HEK293T (cell line): Measurements from ENCODE around the gene PDE3A.

Experiments used
- BHLHE40 ChIP-seq: fragments of 450-650 bp; IDR thresholded peaks from 2 replicates; pipeline ENCODE4 v1.6.1; 2016; ENCODE audit warnings: mild to moderate bottlenecking, moderate library complexity, borderline replicate concordance
- ELF4 ChIP-seq: fragments of 450-650 bp; IDR thresholded peaks from 2 replicates; pipeline ENCODE4 v1.6.1; 2017; ENCODE audit warnings: antibody characterized with exemption
- FOXA1 ChIP-seq: fragments of 450-650 bp; IDR thresholded peaks from 2 replicates; pipeline ENCODE4 v1.6.1; 2016; ENCODE audit warnings: mild to moderate bottlenecking
- FOXK2 ChIP-seq: fragments of 450-650 bp; IDR thresholded peaks from 2 replicates; pipeline ENCODE4 v1.6.1; 2016; ENCODE audit warnings: mild to moderate bottlenecking
- FOXM1 ChIP-seq: fragments of 450-650 bp; IDR thresholded peaks from 2 replicates; pipeline ENCODE4 v1.6.1; 2017; ENCODE audit warnings: mild to moderate bottlenecking, borderline replicate concordance
- SP1 ChIP-seq: fragments of 450-650 bp; IDR thresholded peaks from 2 replicates; pipeline ENCODE4 v1.6.1; 2017
- TARDBP ChIP-seq: fragments of 450-650 bp; IDR thresholded peaks from 2 replicates; pipeline ENCODE4 v1.6.1; 2016

DNA sequence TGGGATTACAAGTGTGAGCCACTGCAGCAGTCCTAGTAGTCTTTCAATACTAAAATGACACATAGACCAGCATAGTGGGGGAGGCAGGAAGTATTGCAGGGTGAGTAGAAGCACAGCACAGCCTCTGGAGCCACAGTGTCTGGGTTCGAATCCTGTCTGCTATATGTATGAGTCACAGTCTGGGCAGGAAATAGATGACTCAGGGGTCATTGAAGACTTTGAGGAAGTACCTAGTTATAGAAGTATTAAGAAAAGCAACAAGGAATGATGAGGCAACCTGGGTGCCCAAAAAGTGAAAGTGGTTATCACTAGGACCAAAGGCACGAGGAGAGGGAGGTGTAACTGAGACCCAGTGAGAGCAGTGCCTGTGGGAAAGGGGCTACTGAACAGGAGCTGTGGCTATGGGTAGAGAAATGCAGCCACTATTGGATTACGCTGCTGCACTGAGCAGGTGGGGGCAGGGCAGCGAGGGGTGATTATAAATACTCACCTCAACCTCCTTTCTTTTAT, 124.0 kb downstream of the PDE3A start:
- no peak for TF ChIP-seq FOXA1
- no peak for TF ChIP-seq SP1
- TF ChIP-seq FOXK2 = no peak
- TF ChIP-seq ELF4 = no peak
- no peak for TF ChIP-seq FOXM1
- TF ChIP-seq BHLHE40 = no peak
- no peak for TF ChIP-seq TARDBP
